HG03460 (cell line): Measurements from ENCODE around the gene HMCN1.
A peak's percentile ranks its signal among the peaks of the same experiment; 100 is the strongest.
"Not testable (repeated sequence)": the region's sequence is repeated elsewhere in the genome, so short reads cannot be mapped to it uniquely, and the experiment has no call there.

Source experiments
- ATAC-seq: cut with Tn5 transposase; IDR thresholded peaks from one replicate; pipeline ENCODE4 v1.9.1; 2021; ENCODE audit not compliant: unreplicated experiment

Gene HMCN1

DNA sequence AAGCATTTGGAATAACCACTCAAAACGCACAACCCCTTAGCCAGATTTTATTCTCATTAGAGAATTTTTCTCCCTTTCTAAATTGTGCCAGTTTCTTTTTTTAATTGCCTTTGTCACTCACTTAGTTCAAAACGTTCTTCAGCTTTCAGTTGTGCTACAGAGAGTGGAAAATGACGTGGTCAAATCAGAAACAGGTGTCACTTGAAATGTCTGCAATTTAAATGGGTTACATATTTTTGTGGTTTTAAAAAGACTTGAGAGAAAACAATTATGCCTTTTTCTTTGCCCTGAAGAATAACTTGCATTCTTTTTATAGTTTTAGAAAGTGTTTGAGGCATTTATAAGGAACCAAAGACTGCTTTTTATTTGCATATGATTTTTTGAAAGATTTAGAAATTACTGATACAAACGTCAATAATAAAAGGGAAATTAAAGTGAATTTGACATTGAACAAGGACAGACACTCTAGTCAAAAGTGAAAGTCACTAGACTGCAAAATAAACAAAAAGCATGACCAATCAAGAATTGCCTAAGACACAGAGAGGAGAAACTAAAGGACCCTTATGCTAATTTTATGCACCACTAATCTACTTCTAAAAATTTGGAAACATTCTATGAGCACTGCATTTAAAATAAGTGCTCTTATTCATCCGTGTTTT is 449.9 kb downstream of the HMCN1 start:
- ATAC-seq, result peak; percentile 59

DNA sequence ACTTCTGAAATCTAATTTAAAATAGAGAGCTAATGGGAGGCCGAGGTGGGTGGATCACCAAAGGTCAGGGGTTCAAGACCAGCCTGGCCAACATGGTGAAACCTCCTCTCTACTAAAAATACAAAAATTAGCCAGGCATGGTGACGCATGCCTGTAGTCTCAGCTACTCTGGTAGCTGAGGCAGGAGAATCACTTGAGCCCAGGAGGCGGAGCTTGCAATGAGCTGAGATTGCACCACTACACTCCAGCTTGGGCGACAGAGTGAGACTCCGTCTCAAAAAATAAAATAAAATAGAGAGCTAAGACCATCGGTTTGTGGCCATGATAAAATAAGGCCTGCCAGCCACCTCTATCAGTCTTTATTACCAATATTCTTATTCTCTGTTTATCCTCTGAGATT is 452.1 kb downstream of the HMCN1 start:
- ATAC-seq, result not testable (repeated sequence)

DNA sequence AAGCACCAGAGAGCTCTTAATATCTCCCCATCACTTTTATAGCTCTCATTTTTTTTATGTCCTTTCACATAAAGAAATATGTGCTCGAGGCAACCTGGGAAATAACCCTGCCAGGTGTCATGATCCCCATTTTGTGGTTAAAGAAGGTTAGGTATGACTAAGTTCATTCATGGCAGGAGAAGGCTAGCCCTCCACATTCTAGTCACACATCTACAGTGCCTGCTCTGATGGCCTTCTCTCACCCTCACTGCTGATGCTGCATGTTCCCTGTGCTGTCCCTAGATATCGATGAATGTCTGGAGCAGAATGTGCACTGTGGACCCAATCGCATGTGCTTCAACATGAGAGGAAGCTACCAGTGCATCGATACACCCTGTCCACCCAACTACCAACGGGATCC is 453.4 kb downstream of the HMCN1 start:
- ATAC-seq, result peak; percentile 53

DNA sequence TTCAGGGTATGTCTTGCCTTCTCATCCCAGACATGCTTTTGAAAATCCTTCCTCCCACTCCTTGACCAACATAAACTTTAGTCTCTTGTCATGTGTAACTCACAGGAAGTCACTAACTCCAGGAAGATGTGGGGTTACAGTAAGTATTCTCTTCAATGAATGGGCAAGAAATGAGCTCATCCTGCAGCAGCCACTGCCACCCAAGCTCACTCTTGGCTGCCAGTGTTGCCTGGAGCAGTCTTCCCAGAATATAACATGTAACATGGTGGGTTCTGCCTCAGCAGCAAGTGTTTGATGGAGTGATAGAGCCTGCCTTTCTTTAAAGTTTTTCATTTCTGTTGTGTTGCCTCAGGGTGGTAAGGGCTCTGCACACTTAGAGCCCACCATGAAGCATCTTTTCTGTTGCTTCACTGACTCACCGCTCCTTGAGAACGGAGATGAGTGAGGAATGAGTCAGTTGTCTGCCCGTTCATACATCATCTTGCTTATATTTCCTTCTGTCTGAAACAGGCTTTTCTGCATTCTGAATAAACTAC is 453.9 kb downstream of the HMCN1 start:
- ATAC-seq, result peak; percentile 9

DNA sequence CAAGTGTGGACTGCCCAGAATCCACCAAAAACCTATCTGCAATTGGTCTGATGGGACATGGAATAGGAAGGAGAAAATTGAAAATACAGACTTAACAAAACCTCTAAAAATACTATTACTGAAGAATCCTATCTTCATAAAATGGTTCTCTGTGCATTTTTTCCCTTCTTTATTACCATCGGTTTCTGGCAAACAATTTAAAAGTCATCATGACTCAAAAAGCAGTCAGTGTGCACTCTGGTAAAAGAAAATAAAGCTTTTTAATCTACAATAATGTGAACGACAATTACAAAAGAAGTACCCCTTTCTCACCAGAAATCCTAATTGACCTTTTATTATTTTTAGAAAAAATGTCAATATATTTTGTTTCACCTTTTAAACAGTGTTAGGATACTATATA is 454.5 kb downstream of the HMCN1 start:
- ATAC-seq, result no peak

DNA sequence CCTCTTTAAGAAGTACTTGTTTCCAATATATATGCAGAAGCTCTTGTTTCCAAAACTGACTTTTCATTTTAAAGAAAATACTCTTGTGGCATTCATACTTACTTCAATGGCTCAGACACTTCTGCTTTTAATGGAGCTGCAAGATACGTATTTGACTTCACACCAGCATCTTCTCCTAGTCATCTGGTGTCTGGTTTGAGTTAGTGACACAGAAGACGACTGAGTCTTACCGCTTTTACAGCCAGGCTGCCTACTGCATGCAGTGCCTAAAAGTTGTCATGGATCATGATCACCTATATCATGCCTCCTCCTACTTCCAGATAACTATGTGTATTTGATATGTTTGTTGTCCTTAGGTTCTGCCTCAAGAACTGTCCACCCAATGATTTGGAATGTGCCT is 455.0 kb downstream of the HMCN1 start:
- no peak for ATAC-seq

DNA sequence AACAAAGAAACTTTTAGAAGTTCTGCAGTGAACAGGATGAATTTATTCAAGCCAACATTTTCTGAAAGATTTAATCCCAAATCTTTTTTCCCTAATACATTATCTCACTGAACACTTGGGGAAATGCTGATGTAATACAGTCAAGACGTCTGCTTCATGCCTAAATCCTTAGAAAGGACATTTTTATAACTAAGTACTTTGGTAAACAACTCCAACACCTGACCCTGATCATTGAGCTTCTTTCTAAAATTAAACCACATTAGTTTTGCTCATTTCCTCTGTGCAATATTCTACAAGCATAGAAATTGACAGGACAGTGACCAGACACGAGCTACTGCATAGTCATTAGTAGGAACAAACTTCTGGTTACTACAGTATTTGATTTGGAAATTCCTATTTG is 457.3 kb downstream of the HMCN1 start:
- no peak for ATAC-seq

DNA sequence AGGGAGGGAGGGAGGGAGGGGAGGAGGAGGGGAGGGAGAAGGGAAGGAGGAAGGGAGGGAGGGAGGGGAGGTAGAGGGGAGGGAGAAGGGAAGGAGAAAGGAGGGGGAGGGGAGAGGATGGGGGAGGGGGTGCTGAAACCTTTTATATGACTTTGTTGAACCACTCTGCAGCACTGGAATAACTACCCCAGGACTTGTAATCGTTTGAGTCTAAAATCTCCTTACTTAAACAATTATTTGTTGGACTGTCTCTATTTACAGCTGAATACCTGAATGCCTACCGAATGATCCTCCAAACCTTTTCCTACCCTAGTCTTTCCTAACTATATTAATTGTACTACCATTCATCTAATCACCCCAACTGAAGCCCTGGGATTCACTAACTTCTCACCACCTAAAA is 459.0 kb downstream of the HMCN1 start:
- no peak for ATAC-seq

DNA sequence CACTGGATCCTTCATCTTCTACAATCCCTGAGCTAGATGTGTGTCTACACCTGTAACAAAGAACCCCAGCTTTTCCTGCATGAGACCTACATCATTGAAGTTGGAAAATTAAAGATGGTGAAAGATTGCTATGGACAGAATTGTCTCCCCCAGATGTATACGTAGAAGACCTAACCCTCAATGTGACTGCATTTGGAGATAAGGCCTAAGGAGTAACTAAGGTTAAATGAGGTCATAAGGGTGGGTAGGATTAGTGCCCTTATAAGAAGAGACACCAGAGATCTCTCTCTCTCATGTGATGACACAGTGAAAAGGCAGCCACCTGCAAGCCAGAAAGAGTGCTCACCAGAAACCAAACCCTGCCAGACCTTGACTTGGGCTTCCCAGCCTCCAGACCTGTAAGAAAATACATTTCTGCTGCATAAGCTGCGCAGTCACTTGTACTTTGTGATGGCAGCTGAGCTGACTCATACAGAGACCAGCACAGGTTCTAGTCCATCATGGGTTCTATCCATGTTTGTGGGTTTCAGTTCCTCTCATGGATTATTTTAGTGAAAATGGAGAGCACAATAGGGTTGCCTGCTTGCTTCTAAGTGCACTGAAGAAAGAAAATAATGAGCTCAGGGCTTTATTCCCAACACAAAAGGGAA is 460.0 kb downstream of the HMCN1 start:
- ATAC-seq, result peak; percentile 81

DNA sequence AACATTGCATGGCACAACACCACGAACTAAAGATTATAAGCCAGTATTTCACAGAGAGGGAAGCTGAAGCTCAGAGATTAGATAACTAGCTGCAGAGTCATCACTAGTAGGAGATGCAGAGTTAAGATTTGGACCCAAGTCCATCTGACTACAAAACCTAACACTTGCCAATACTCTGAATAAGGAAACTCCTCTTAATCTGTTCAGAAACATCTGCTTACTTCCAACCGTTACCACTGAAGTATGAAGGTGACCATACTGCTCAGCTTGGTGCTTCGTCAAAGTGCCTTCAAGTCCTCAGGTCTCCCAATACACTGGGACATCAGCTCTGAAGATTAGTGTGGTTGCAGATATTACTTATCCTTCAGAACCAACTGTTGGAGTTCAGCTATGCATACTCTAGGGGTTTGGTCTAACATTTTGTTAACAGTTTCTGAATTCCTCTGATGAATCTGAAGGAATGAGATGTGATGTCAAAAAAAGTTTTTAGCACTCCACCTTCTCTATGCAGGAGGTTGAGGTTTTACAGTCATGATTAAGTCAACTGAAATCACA is 461.3 kb downstream of the HMCN1 start:
- no peak for ATAC-seq

DNA sequence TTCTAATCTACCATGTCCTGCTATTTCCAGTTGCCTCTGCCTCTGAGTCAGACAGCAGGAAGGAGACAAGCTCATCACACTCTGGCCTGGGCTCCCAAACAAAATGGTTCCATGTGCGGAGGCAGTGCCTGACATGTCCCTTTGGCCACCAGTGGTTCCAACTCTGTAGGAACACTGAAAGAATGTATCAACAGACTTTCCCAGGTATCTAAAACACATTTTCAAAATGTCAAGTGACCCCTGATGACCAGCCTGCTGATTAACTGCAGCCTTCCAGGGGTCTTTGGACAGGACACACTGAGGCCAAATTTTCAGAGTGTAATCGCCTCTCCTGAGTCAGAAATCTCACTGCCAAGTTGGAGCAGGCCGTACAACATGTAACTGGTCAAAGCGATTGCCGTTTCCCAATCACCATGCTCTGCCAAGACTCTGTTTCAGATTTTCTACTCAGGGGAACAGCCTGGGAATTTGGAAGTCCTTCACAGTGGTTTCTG is 468.1 kb downstream of the HMCN1 start:
- no peak for ATAC-seq

DNA sequence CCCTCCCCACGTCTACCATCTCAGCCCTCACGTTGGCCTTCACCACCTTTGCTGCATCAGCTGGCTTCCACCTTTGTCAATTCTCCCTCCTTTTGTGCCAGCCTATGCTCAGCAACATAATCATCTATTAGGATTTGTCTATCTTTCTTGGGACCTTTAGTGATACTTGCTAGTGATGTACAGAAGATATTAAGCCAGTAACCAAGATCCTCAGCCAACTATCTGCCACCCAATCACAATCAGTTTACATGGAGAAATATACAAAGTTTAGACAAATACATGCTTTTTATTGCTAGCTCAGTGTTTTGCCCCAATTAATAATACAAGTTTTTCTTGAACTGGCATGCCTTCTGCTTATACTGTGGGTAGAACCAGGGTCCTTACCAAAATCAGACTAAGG is 468.6 kb downstream of the HMCN1 start:
- ATAC-seq, result no peak

DNA sequence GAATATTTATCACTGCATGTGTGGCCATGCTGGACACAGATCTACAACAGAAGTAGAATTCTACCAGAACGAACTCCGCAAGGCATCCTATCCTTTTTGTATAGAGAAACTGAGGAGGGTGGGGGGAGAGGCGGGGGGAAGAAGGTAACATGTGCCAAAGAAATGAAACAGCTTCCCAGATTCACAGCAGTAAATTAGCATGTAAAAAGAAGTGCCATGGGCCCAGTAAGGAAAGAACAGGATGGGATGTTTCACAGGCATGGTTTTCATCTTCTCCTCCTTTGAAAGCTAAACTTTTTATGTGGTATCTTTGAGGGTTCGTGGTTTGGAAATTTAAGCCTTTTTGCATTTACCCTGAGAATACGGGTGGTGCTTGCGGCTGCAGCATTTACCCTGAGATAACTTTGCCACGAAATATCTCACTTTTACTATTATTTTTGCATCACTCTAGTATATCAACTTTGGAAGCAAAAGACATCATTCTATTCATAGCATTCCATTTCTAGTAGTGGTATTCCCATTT is 471.9 kb downstream of the HMCN1 start:
- ATAC-seq, result no peak

DNA sequence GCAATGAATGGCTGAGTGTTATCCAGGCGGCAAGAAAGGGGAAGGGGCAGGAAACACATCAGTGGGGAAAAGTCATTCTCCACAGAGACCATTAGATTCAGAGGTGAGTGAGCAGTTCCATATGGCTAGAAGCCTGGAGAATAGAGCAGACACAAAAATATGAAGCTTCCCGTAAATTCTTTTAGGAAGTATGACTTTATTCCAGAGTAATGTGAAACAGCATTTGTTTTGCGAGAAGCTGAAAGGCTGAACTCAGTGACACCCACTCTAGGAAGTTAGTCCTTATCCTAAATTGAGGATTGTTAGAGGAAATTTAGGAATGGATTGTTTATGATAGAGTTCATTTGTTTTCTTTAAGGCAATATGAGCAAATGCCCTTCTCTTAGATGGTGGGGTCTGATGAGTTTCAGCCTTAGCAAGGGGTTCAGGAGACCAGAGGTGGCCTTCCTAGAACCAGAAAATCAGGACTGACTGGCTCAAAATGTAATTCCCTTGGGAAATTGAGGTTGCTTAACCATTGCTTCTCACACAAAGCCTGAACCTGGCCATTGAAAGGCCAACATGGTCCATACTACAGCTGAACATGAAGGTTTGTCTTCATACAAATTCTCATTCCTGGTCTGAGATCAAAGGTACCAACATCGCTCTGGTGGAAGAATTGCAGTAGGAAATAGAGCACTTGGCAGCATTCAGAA is 473.3 kb downstream of the HMCN1 start:
- no peak for ATAC-seq

DNA sequence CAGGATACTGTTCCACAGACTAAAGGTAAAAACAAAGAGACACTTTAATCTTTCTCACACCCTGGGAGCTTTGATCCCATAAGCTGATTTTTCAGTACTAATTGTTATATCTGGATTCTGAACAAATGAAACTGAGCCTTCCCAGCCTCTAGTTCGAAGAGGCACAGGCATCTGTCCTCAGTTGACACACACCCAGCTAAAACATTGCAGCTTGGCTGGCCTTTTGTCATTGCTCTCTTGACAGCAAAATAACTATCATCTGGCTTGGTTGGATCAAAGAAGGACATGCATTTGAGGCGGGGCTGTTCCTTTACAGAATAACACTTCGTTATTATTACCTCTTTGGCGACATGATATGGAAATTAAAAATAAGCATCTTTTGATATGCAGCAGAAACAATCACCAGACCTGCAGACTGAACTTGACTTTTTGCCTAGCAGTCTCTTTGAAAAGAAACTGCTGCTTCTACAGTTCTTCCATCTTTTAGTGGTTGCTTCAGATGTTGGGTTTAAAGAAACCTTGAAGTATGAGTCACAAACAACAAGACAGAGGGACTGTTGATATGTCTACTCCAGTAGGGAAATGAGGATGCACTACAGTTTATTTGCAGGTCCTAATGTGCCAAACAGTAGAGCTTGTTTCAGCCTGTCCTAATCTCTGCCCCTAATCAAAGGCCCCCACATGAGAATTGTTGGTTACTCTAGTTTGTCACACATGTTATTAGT is 474.4 kb downstream of the HMCN1 start:
- no peak for ATAC-seq

DNA sequence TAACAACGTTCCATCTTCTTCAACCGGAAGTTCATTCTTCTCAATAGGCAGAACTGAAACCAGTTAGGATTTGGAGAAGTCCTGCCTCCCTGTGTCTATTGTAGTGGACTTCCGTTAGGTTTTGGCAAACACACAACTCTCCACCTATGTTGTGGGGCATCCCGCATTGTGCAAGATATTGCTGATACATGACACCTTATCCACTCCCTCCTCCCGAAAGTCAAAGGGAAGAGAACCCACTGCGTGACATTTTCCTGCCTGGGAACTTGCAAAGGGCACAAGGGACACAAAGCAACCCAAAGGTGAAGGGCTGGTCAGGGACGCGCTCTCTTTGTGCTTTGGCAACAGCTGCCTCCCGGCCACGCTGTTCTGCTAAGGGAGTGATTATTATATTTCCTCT is 476.1 kb downstream of the HMCN1 start:
- ATAC-seq, result no peak

DNA sequence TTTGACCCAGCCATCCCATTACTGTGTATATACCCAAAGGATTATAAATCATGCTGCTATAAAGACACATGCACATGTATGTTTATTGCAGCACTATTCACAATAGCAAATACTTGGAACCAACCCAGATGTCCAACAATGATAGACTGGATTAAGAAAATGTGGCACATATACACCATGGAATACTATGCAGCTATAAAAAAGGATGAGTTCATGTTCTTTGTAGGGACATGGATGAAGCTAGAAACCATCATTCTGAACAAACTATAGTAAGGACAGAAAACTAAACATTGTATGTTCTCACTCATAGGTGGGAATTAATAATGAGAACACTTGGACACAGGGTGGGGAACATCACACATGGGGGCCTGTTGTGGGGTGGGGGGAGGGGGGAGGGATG is 477.4 kb downstream of the HMCN1 start:
- not testable (repeated sequence) for ATAC-seq

DNA sequence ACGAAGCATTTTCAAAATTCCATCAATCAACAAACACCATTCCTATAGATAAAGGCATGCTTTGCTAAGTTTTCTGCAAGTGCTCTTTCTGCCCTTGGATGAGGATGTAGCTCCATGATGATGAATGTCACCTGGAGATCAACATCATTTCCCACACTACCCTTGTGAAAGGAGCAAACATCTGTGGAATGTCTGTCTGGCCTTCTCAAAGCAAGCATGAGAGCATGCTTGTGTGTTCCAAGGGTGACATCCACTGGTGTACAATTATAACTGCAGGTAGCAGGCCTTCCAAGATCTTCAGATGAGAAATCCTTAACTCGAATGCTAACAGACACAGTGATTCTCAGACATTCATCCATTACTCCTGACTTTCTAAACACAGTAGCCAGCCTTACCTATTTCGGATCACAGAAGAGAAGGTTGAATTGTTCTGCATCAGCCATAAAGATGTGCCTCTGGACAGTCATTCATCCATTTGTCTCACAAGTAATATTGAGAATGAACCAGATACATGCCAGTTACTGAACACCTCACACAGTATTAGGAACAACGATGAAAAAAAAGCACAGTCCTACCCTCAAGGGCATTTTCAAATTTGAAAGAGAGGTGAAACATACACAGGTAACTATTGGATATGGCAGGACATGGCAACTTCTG is 478.5 kb downstream of the HMCN1 start:
- ATAC-seq, result peak; percentile 81

DNA sequence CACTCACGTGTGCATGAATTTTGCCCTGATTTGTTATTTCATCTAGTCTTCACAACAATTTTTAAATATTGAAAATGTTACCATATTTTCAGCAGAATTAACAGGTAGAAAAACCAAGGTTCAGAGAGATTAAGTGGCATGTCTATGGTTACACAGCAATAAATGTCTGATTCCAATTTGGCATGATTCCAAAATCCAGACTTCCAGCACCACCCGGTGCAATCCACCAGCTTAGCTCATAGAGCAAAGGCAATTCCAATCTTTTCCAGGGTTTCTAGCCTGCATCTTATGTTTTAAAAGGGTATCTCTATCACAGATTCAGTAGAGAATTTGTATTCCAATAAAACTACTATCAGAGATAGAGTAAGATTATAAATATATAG is 479.0 kb downstream of the HMCN1 start:
- ATAC-seq, result no peak

DNA sequence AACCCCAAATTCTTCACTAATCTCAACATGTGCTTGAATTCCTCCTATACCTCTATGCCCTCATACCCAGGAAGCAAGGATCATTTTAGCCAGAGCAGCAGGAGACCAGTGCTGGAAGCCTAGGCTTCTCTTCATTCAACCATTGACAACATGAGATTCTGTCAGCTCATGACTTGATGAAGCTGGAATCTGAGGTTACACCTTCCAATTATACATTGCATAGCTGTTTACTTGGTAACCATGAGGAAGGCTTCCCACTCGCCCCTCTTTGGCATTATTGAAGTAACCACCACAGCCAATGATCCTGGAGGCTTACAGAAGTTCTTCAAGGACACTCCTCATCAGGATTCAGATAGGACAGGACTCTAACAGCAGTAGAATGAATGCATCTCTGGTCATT is 480.6 kb downstream of the HMCN1 start:
- no peak for ATAC-seq
